Measurements from ENCODE around the gene GPM6B. TPM values are rescaled to one million over a fixed set of nuclear protein-coding genes. Genes with fewer than 3 reads are reported as not detected.

GPM6B gene
- total RNA-seq, 1 donor from 2014 or later = 6.2 TPM

GRCh38 chrX:13759152-13759718 lies 57.7 kb downstream of the GPM6B start:
- H3K27ac Mint-ChIP-seq = no peak overlapping the region
- H3K4me3 Mint-ChIP-seq = no peak overlapping the region
- no peak for DNase-seq (ENCODE audit: low spot score in 2 of 2, unreplicated experiment in 2 of 2)
- H3K9me3 Mint-ChIP-seq = no peaks in the 10 kb centered on the region
- no peaks in the 10 kb centered on the region for H3K4me1 Mint-ChIP-seq
- TF ChIP-seq, protein P1, sequence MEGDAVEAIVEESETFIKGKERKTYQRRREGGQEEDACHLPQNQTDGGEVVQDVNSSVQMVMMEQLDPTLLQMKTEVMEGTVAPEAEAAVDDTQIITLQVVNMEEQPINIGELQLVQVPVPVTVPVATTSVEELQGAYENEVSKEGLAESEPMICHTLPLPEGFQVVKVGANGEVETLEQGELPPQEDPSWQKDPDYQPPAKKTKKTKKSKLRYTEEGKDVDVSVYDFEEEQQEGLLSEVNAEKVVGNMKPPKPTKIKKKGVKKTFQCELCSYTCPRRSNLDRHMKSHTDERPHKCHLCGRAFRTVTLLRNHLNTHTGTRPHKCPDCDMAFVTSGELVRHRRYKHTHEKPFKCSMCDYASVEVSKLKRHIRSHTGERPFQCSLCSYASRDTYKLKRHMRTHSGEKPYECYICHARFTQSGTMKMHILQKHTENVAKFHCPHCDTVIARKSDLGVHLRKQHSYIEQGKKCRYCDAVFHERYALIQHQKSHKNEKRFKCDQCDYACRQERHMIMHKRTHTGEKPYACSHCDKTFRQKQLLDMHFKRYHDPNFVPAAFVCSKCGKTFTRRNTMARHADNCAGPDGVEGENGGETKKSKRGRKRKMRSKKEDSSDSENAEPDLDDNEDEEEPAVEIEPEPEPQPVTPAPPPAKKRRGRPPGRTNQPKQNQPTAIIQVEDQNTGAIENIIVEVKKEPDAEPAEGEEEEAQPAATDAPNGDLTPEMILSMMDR (IDR thresholded peaks at IDR 0.05; ENCODE audit: unreplicated experiment) = no peak
- no peaks in the 10 kb centered on the region for H3K27me3 Mint-ChIP-seq (ENCODE audit: low read depth)
- H3K36me3 Mint-ChIP-seq = peaks cover 3% of the 10 kb centered on the region

GRCh38 chrX:13756381-13756780 lies 60.5 kb downstream of the GPM6B start:
- no peaks in the 10 kb centered on the region for H3K27me3 Mint-ChIP-seq (ENCODE audit: low read depth)
- TF ChIP-seq, protein P1 (IDR thresholded peaks at IDR 0.05; ENCODE audit: unreplicated experiment) = no peak
- H3K36me3 Mint-ChIP-seq = peaks cover 9% of the 10 kb centered on the region
- peaks cover 8% of the 10 kb centered on the region for H3K9me3 Mint-ChIP-seq
- H3K27ac Mint-ChIP-seq = no peak overlapping the region
- H3K4me1 Mint-ChIP-seq = no peaks in the 10 kb centered on the region
- DNase-seq (ENCODE audit: low spot score in 2 of 2, unreplicated experiment in 2 of 2) = no peak
- no peak overlapping the region for H3K4me3 Mint-ChIP-seq

DNA sequence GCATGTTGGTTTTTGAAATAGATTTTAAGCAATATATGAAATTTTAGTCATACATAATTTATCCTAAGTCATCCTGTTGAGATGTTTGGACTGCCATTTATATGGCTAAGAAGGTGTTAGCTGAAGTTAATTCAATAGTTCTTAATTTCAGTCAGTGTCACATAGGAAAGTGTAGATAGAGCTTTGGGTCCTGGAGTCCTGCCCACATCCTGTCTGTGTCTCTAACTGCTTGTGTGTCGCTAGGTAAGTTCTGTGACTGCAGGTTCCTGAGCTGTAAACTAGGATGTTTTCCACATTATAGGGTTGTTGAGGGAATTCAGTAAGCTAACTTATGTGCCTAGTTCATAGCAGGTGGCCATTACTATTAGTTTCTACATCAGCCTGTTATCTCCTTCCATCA lies 61.6 kb downstream of the GPM6B start:
- peaks cover 8% of the 10 kb centered on the region for H3K9me3 Mint-ChIP-seq
- no peak overlapping the region for H3K27ac Mint-ChIP-seq
- TF ChIP-seq, protein P1 (IDR thresholded peaks at IDR 0.05; ENCODE audit: unreplicated experiment) = no peak
- H3K36me3 Mint-ChIP-seq = peaks cover 9% of the 10 kb centered on the region
- no peaks in the 10 kb centered on the region for H3K27me3 Mint-ChIP-seq (ENCODE audit: low read depth)
- H3K4me3 Mint-ChIP-seq = no peak overlapping the region
- H3K4me1 Mint-ChIP-seq = no peaks in the 10 kb centered on the region
- no peak for DNase-seq (ENCODE audit: low spot score in 2 of 2, unreplicated experiment in 2 of 2)

- DNase-seq (ENCODE audit: low spot score in 2 of 2, unreplicated experiment in 2 of 2) = no peak
- Mint-ChIP-seq H3K4me1 (no peaks in the 10 kb centered on the region), H3K36me3 (peaks cover 9% of the 10 kb centered on the region), H3K4me3 (no peak overlapping the region), H3K27ac (no peak overlapping the region), H3K27me3 (ENCODE audit: low read depth) (no peaks in the 10 kb centered on the region), H3K9me3 (peaks cover 8% of the 10 kb centered on the region)
- TF ChIP-seq, protein P1 (IDR thresholded peaks at IDR 0.05; ENCODE audit: unreplicated experiment) = no peak
Measured at GRCh38 chrX:13754765-13755164, 62.1 kb downstream of the GPM6B start.

GRCh38 chrX:13752646-13753045 lies 64.2 kb downstream of the GPM6B start:
- no peak for DNase-seq (ENCODE audit: low spot score in 2 of 2, unreplicated experiment in 2 of 2)
- H3K27me3 Mint-ChIP-seq (ENCODE audit: low read depth) = no peaks in the 10 kb centered on the region
- H3K4me1 Mint-ChIP-seq = no peaks in the 10 kb centered on the region
- no peak overlapping the region for H3K4me3 Mint-ChIP-seq
- TF ChIP-seq, protein P1 (IDR thresholded peaks at IDR 0.05; ENCODE audit: unreplicated experiment) = no peak
- peaks cover 9% of the 10 kb centered on the region for H3K36me3 Mint-ChIP-seq
- H3K9me3 Mint-ChIP-seq = peaks cover 8% of the 10 kb centered on the region
- H3K27ac Mint-ChIP-seq = no peak overlapping the region

- peaks cover 11% of the 10 kb centered on the region for H3K9me3 Mint-ChIP-seq
- H3K36me3 Mint-ChIP-seq = peaks cover 9% of the 10 kb centered on the region
- no peak overlapping the region for H3K27ac Mint-ChIP-seq
- no peak overlapping the region for H3K4me3 Mint-ChIP-seq
- TF ChIP-seq, protein P1 (IDR thresholded peaks at IDR 0.05; ENCODE audit: unreplicated experiment) = no peak
- DNase-seq (ENCODE audit: low spot score in 2 of 2, unreplicated experiment in 2 of 2) = no peak
- no peaks in the 10 kb centered on the region for H3K4me1 Mint-ChIP-seq
- H3K27me3 Mint-ChIP-seq (ENCODE audit: low read depth) = no peaks in the 10 kb centered on the region
Measured at GRCh38 chrX:13752141-13752540, 64.8 kb downstream of the GPM6B start.

Measured in mesothelial cell of epicardium (in vitro differentiated cells).